ENCODE data around the gene ADH1C.
"Not testable (repeated sequence)": the region's sequence is repeated elsewhere in the genome, so short reads cannot be mapped to it uniquely, and the experiment has no call there.

ADH1C gene

GRCh38 chr4:99361268-99361898, 8.8 kb upstream of the ADH1C start:
- Histone ChIP-seq H3K27ac (ENCODE audit: poor library complexity, severe bottlenecking) (no peak overlapping the region), H3K9me3 (ENCODE audit: severe bottlenecking) (peaks cover 3% of the 10 kb centered on the region), H3K36me3 (ENCODE audit: low read depth) (no peaks in the 10 kb centered on the region), H3K4me3 (ENCODE audit: severe bottlenecking) (no peak overlapping the region), H3K4me1 (ENCODE audit: insufficient read depth, poor library complexity, severe bottlenecking) (no peaks in the 10 kb centered on the region), H3K27me3 (ENCODE audit: insufficient read depth, poor library complexity, severe bottlenecking) (peaks cover 3% of the 10 kb centered on the region)
- DNase-seq (ENCODE audit: low spot score) (no peak), ATAC-seq (ENCODE audit: low read depth) (no peak)
- TF ChIP-seq, protein P1, sequence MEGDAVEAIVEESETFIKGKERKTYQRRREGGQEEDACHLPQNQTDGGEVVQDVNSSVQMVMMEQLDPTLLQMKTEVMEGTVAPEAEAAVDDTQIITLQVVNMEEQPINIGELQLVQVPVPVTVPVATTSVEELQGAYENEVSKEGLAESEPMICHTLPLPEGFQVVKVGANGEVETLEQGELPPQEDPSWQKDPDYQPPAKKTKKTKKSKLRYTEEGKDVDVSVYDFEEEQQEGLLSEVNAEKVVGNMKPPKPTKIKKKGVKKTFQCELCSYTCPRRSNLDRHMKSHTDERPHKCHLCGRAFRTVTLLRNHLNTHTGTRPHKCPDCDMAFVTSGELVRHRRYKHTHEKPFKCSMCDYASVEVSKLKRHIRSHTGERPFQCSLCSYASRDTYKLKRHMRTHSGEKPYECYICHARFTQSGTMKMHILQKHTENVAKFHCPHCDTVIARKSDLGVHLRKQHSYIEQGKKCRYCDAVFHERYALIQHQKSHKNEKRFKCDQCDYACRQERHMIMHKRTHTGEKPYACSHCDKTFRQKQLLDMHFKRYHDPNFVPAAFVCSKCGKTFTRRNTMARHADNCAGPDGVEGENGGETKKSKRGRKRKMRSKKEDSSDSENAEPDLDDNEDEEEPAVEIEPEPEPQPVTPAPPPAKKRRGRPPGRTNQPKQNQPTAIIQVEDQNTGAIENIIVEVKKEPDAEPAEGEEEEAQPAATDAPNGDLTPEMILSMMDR (IDR thresholded peaks at IDR 0.05; ENCODE audit: poor library complexity, severe bottlenecking): no peak

DNA sequence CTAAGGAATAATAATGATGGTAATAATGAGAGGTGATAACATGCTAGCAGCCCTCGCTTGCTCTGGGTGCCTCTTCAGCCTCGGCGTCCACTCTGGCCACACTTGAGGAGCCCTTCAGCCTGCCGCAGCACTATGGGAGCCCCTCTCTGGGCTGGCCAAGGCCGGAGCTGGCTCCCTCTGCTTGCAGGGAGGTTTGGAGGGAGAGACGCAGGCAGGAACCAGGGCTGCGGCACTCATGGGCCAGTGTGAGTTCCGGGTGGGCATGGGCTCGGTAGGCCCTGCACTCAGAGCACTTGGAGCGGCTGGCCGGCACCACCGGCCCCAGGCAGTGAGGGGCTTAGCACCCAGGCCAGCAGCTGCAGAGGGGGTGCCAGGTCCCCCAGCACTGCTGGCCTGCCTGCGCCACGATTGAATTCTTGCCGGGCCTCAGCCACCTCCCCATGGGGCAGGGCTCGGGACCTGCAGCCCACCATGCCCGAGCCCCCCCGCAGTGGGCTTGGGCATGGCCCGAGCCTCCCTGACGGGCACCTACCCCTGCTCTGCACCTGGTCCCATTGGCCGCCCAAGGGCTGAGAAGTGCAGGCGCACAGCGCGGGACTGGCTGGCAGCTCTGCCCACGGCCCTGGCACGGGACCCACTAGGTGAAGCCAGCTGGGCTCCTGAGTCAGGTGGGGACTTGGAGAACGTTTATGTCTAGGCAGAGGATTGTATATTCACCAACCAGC, 7.1 kb upstream of the ADH1C start:
- H3K9me3 ChIP-seq (ENCODE audit: severe bottlenecking): no peaks in the 10 kb centered on the region
- no peaks in the 10 kb centered on the region for H3K4me1 ChIP-seq (ENCODE audit: insufficient read depth, poor library complexity, severe bottlenecking)
- H3K27me3 ChIP-seq (ENCODE audit: insufficient read depth, poor library complexity, severe bottlenecking): peaks cover 3% of the 10 kb centered on the region
- H3K4me3 ChIP-seq (ENCODE audit: severe bottlenecking): no peak overlapping the region
- ATAC-seq (ENCODE audit: low read depth) (no peak), DNase-seq (ENCODE audit: low spot score) (no peak)
- H3K27ac ChIP-seq (ENCODE audit: poor library complexity, severe bottlenecking): no peak overlapping the region
- H3K36me3 ChIP-seq (ENCODE audit: low read depth): no peaks in the 10 kb centered on the region
- TF ChIP-seq, protein P1 (IDR thresholded peaks at IDR 0.05; ENCODE audit: poor library complexity, severe bottlenecking): no peak

GRCh38 chr4:99357948-99358347, 5.4 kb upstream of the ADH1C start:
- no peaks in the 10 kb centered on the region for H3K36me3 ChIP-seq (ENCODE audit: low read depth)
- H3K4me1 ChIP-seq (ENCODE audit: insufficient read depth, poor library complexity, severe bottlenecking): no peaks in the 10 kb centered on the region
- DNase-seq (ENCODE audit: low spot score) (no peak), ATAC-seq (ENCODE audit: low read depth) (no peak)
- no peaks in the 10 kb centered on the region for H3K9me3 ChIP-seq (ENCODE audit: severe bottlenecking)
- TF ChIP-seq, protein P1 (IDR thresholded peaks at IDR 0.05; ENCODE audit: poor library complexity, severe bottlenecking): no peak
- H3K4me3 ChIP-seq (ENCODE audit: severe bottlenecking): no peak overlapping the region
- H3K27me3 ChIP-seq (ENCODE audit: insufficient read depth, poor library complexity, severe bottlenecking): peaks cover 3% of the 10 kb centered on the region
- H3K27ac ChIP-seq (ENCODE audit: poor library complexity, severe bottlenecking): no peak overlapping the region

- H3K4me1 ChIP-seq (ENCODE audit: insufficient read depth, poor library complexity, severe bottlenecking): no peaks in the 10 kb centered on the region
- H3K9me3 ChIP-seq (ENCODE audit: severe bottlenecking): no peaks in the 10 kb centered on the region
- no peaks in the 10 kb centered on the region for H3K36me3 ChIP-seq (ENCODE audit: low read depth)
- H3K27ac ChIP-seq (ENCODE audit: poor library complexity, severe bottlenecking): no peak overlapping the region
- H3K27me3 ChIP-seq (ENCODE audit: insufficient read depth, poor library complexity, severe bottlenecking): peaks cover 3% of the 10 kb centered on the region
- ATAC-seq (ENCODE audit: low read depth) (no peak), DNase-seq (ENCODE audit: low spot score) (no peak)
- TF ChIP-seq, protein P1 (IDR thresholded peaks at IDR 0.05; ENCODE audit: poor library complexity, severe bottlenecking): no peak
- no peak overlapping the region for H3K4me3 ChIP-seq (ENCODE audit: severe bottlenecking)
Measured at GRCh38 chr4:99356992-99357391, 4.4 kb upstream of the ADH1C start.

- DNase-seq (ENCODE audit: low spot score); H3K4me3 ChIP-seq (ENCODE audit: severe bottlenecking); H3K27me3 ChIP-seq (ENCODE audit: insufficient read depth, poor library complexity, severe bottlenecking): not testable (repeated sequence)
Measured at GRCh38 chr4:99356149-99356548, 3.6 kb upstream of the ADH1C start.

More at GRCh38 chr4:99356149-99356548, 3.6 kb upstream of the ADH1C start:
- not testable (repeated sequence) for H3K4me1 ChIP-seq (ENCODE audit: insufficient read depth, poor library complexity, severe bottlenecking); H3K27ac ChIP-seq (ENCODE audit: poor library complexity, severe bottlenecking); H3K36me3 ChIP-seq (ENCODE audit: low read depth); H3K9me3 ChIP-seq (ENCODE audit: severe bottlenecking); ATAC-seq (ENCODE audit: low read depth)

Measured in RWPE2 (cell line).